PC-9 (cell line): ENCODE data around the gene PDLIM7.

Source experiments
- CTCF ChIP-seq: fragments of 200-600 bp; sonication (generic); conservative IDR thresholded peaks from 2 replicates; pipeline ENCODE4 v1.6.1; 2017; ENCODE audit warnings: mixed run types, antibody characterized with exemption, mild to moderate bottlenecking, moderate library complexity
- EZH2 ChIP-seq: fragments of 200-600 bp; sonication (generic); IDR thresholded peaks from 2 replicates; pipeline ENCODE4 v1.8.0; 2017; ENCODE audit warnings: antibody characterized with exemption, low read depth

- TF ChIP-seq CTCF (no peak), EZH2 (no peak)
These were observed 49.0 kb downstream of the PDLIM7 start for GRCh38 chr5:177448244-177448950.
